ENCODE data around the gene AFF2. TPM values are rescaled to one million over a fixed set of nuclear protein-coding genes. Genes with fewer than 3 reads are reported as not detected.

AFF2 gene
- total and polyA plus RNA-seq, 2 donors (not counting 3 experiments of a cell fraction or from before 2014, with no cell fraction given) = 0.03 to 0.07 TPM

- dilution Hi-C loops (cut with MboI; ENCODE audit: extremely low pct_ligation_motif_present, low sequenced_read_pairs) = no loop called here
- CTCF ChIA-PET = no interaction called here
- Histone ChIP-seq H3K4me1 (ENCODE audit: control insufficient read depth, extremely low read depth, insufficient read depth, low read length) (no peaks in the 10 kb centered on the region), H3K27me3 (ENCODE audit: control insufficient read depth in 2 of 2, insufficient read depth in 2 of 2, low read length in 2 of 2) (no peaks in the 10 kb centered on the region), H3K4me2 (ENCODE audit: insufficient read depth, low read length) (no peak overlapping the region), H4K20me1 (replicated peaks; ENCODE audit: control insufficient read depth, extremely low read depth, insufficient read depth, low read length) (no peaks in the 10 kb centered on the region), H2AFZ (ENCODE audit: low read depth, low read length) (no peak overlapping the region), H3K9me1 (replicated peaks; ENCODE audit: control insufficient read depth, extremely low read depth, insufficient read depth, low read length) (no peaks in the 10 kb centered on the region), H3K27ac (ENCODE audit: insufficient read depth, low read depth, low read length) (no peak overlapping the region), H3K4me3 (replicated peaks in 1 of 3; ENCODE audit: insufficient read depth in 1 of 3, low read depth in 1 of 3, low read length in 3 of 3) (no peak overlapping the region), H3K9me3 (replicated peaks; ENCODE audit: control insufficient read depth, insufficient read depth, low read length) (no peaks in the 10 kb centered on the region), H3K36me3 (ENCODE audit: control insufficient read depth in 2 of 2, extremely low read depth in 1 of 2, insufficient read depth in 2 of 2, low read length in 2 of 2) (no peaks in the 10 kb centered on the region), H3K9ac (replicated peaks; ENCODE audit: extremely low read depth, insufficient read depth, low read length) (no peak overlapping the region), H3K79me2 (ENCODE audit: control insufficient read depth, insufficient read depth, low read length) (no peaks in the 10 kb centered on the region)
- intact Hi-C loops (cut with micrococcal nuclease) = no loop called here
- TF ChIP-seq JUN (IDR thresholded peaks at IDR 0.05; ENCODE audit: borderline replicate concordance, insufficient read depth, insufficient read length, low read depth) = no peak
- no peak for TF ChIP-seq EZH2 (IDR thresholded peaks at IDR 0.05; ENCODE audit: borderline replicate concordance, low read depth, low read length, severe bottlenecking)
- no peak for TF ChIP-seq MYC (IDR thresholded peaks at IDR 0.05; ENCODE audit: low read depth, low read length)
- no peak for TF ChIP-seq POLR2A (IDR thresholded peaks at IDR 0.05; ENCODE audit: low read depth, low read length)
- TF ChIP-seq GATA2 (IDR thresholded peaks at IDR 0.05; ENCODE audit: insufficient read depth, insufficient read length, low read depth, low read length) = no peak
- TF ChIP-seq CTCF (IDR thresholded peaks at IDR 0.05; ENCODE audit: extremely low read depth in 1 of 2, insufficient read depth in 1 of 2, low read depth in 1 of 2, low read length in 2 of 2) = no peak
- no peak for TF ChIP-seq MAX (IDR thresholded peaks at IDR 0.05; ENCODE audit: insufficient read depth, insufficient read length)
- no peak for TF ChIP-seq FOS (IDR thresholded peaks at IDR 0.05; ENCODE audit: borderline replicate concordance, insufficient read depth, low read length)
- no peak for TF ChIP-seq POLR2AphosphoS5 (IDR thresholded peaks at IDR 0.05; ENCODE audit: insufficient read depth, low read depth, low read length)
- DNase-seq (ENCODE audit: low read depth, low spot score) (no peak), FAIRE-seq (no peak)
- POLR2A ChIA-PET = no interaction called here
- BruUV-seq (replicated peaks) = no TSS peak
Measured at GRCh38 chrX:148872161-148872535, 371.7 kb downstream of the AFF2 start.

Measured in endothelial cell of umbilical vein (primary cell).